Natural killer cell (primary cell): ENCODE results near the gene PSMD8. TPM values are rescaled to one million over a fixed set of nuclear protein-coding genes. Genes with fewer than 3 reads are reported as not detected.

Source experiments
- ATAC-seq, 3 donors: fragments of 150-1000 bp in 2 of 3; fragments of 200-7000 bp in 1 of 3; cut with Tn5 transposase; 1 replicate in 1 of 3; 2 replicates in 2 of 3; pipeline ENCODE4 v1.10.0; 2021; ENCODE audit warnings: mild to moderate bottlenecking in 2 of 3, moderate library complexity in 2 of 3
- DNase-seq, 2 donors: peaks; one replicate each; pipeline versions ENCODE4 v3.0.0 to v3.0.0-alpha.2; 2013 to 2021; ENCODE audit warnings: mixed read lengths in 1 of 2
- H3K27ac ChIP-seq: one replicate; pipeline ENCODE4 v1.5.1; 2013; ENCODE audit warnings: mild to moderate bottlenecking, low read length
- H3K27me3 ChIP-seq: one replicate; pipeline ENCODE4 v1.6.1; 2013; ENCODE audit warnings: low read length; ENCODE audit not compliant: control insufficient read depth, insufficient read depth
- H3K36me3 ChIP-seq: one replicate; pipeline ENCODE4 v1.6.1; 2013; ENCODE audit warnings: low read length; ENCODE audit not compliant: control insufficient read depth, insufficient read depth
- H3K4me1 ChIP-seq: one replicate; pipeline ENCODE4 v1.6.1; 2013; ENCODE audit warnings: low read length; ENCODE audit not compliant: control insufficient read depth, insufficient read depth
- H3K4me3 ChIP-seq: one replicate; pipeline ENCODE4 v1.5.1; 2013; ENCODE audit warnings: low read length
- H3K9me3 ChIP-seq: one replicate; pipeline ENCODE4 v1.6.1; 2013; ENCODE audit warnings: low read length; ENCODE audit not compliant: control insufficient read depth, insufficient read depth
- H3K27ac Mint-ChIP-seq, 2 donors: one replicate each; pipeline ENCODE4 v1.8.0; 2022; ENCODE audit warnings: mild to moderate bottlenecking in 2 of 2, mixed read lengths in 2 of 2, moderate library complexity in 1 of 2
- H3K27me3 Mint-ChIP-seq, 2 donors: one replicate each; pipeline ENCODE4 v1.8.0; 2022; ENCODE audit warnings: low read depth in 2 of 2, mixed read lengths in 2 of 2
- H3K36me3 Mint-ChIP-seq: one replicate; pipeline ENCODE4 v1.8.0; 2022; ENCODE audit warnings: mixed read lengths
- H3K4me1 Mint-ChIP-seq, 2 donors: one replicate each; pipeline ENCODE4 v1.8.0; 2022; ENCODE audit warnings: mixed read lengths in 2 of 2
- H3K4me3 Mint-ChIP-seq: one replicate; pipeline ENCODE4 v1.8.0; 2022; ENCODE audit warnings: mild to moderate bottlenecking, moderate library complexity, mixed read lengths
- H3K9me3 Mint-ChIP-seq, 2 donors: one replicate each; pipeline ENCODE4 v1.8.0; 2022; ENCODE audit warnings: mixed read lengths in 2 of 2
- CTCF ChIP-seq: fragments of 200-600 bp; IDR thresholded peaks from one replicate; pipeline ENCODE4 v1.8.0; 2022; ENCODE audit warnings: antibody characterized with exemption
- WGBS: methylation state at CpG from one replicate; pipeline ENCODE4 v1.1.7; 2013; ENCODE audit warnings: missing lambda C conversion rate; ENCODE audit not compliant: insufficient coverage; 5-methylcytosine and 5-hydroxymethylcytosine counted together
- intact Hi-C: fragments of 100-400 bp; cut with micrococcal nuclease; formaldehyde crosslinking; loops from one replicate; pipeline ENCODE4 v1.14.2; 2022
- total RNA-seq, 4 donors: library from RNA; stranded (reverse); fragments of 120-200 nt in 1 of 4; gene quantifications; one replicate each; pipeline versions ENCODE4 v1.2.3 to v1.2.4, GENCODE V29; 2013 to 2022

The PSMD8 gene
- total RNA-seq, 3 donors from 2014 or later (not counting 1 experiment from before 2014, with no cell fraction given): 109 to 115 (median 109) TPM

- no peak for DNase-seq
- no peak for ATAC-seq
- WGBS: 43% methylated on average over 61 of the region's 61 CpGs
- Mint-ChIP-seq H3K27me3 (peaks cover 13 to 20% of the 10 kb centered on the region in 2 donors), H3K9me3 (no peaks in the 10 kb centered on the region), H3K4me1 (peaks cover 12 to 19% of the 10 kb centered on the region in 2 donors), H3K4me3 (peak overlapping the region; percentile 49), H3K36me3 (peaks cover 11% of the 10 kb centered on the region), H3K27ac (no peak overlapping the region)
- peaks cover 28% of the 10 kb centered on the region for H3K36me3 ChIP-seq
- H3K27ac ChIP-seq: no peak overlapping the region
- no peak for TF ChIP-seq CTCF
- no peaks in the 10 kb centered on the region for H3K9me3 ChIP-seq
- H3K4me3 ChIP-seq: no peak overlapping the region
- peaks cover 16% of the 10 kb centered on the region for H3K27me3 ChIP-seq
- H3K4me1 ChIP-seq: peaks cover 35% of the 10 kb centered on the region
- intact Hi-C loops: no loop called here
Observed at GRCh38 chr19:38386300-38386970, 12.1 kb downstream of the PSMD8 start.

GRCh38 chr19:38386971-38387549, 12.7 kb downstream of the PSMD8 start:
- ATAC-seq (no peak), DNase-seq (no peak)
- Mint-ChIP-seq H3K9me3 (no peaks in the 10 kb centered on the region), H3K27me3 (peaks cover 13 to 20% of the 10 kb centered on the region in 2 donors), H3K27ac (peak overlapping the region; percentile 72 to 90), H3K4me3 (peak overlapping the region; percentile 94), H3K36me3 (peaks cover 11% of the 10 kb centered on the region), H3K4me1 (peaks cover 12 to 19% of the 10 kb centered on the region in 2 donors)
- Histone ChIP-seq H3K27me3 (peaks cover 16% of the 10 kb centered on the region), H3K4me3 (peak overlapping the region; percentile 30), H3K4me1 (peaks cover 35% of the 10 kb centered on the region), H3K9me3 (no peaks in the 10 kb centered on the region), H3K36me3 (peaks cover 21% of the 10 kb centered on the region), H3K27ac (no peak overlapping the region)
- no peak for TF ChIP-seq CTCF
- intact Hi-C loops: no loop called here
- WGBS: 6% methylated on average over 36 of the region's 36 CpGs

GRCh38 chr19:38387550-38388348, 13.4 kb downstream of the PSMD8 start, which contains the start of gene GGN:
Gene GGN, minus strand, starts transcription at chr19:38388034. Its CDS starts 773 bp downstream, at chr19:38387261.
- no peak within 1 kb of the TSS for H3K27ac ChIP-seq
- peaks cover 12 to 19% of the 10 kb centered on the region in 2 donors for H3K4me1 Mint-ChIP-seq
- peak; percentile 76 to 82 (median 78) for ATAC-seq

More at GRCh38 chr19:38387550-38388348, 13.4 kb downstream of the PSMD8 start, which contains the start of gene GGN:
- peaks cover 16% of the 10 kb centered on the region for H3K36me3 ChIP-seq
- H3K27ac Mint-ChIP-seq: peak within 1 kb of the TSS; percentile 72 to 90
- WGBS: under 1% methylated on average over 51 of the region's 51 CpGs
- peaks cover 13 to 20% of the 10 kb centered on the region in 2 donors for H3K27me3 Mint-ChIP-seq
- TF ChIP-seq CTCF: no peak
- H3K9me3 Mint-ChIP-seq: no peaks in the 10 kb centered on the region
- intact Hi-C loops: loop anchor here (2.0 kb wide), 1 partner anchor 13 kb away; the partner anchor contains the start of gene PSMD8
- H3K36me3 Mint-ChIP-seq: peaks cover 9% of the 10 kb centered on the region
- peaks cover 16% of the 10 kb centered on the region for H3K27me3 ChIP-seq
- DNase-seq: peak; percentile 74 to 88
- peak within 1 kb of the TSS; percentile 94 for H3K4me3 Mint-ChIP-seq
- H3K9me3 ChIP-seq: no peaks in the 10 kb centered on the region
- H3K4me3 ChIP-seq: peak within 1 kb of the TSS; percentile 30
- peaks cover 35% of the 10 kb centered on the region for H3K4me1 ChIP-seq
